ENCODE data around the gene AFM. TPM values are rescaled to one million over a fixed set of nuclear protein-coding genes. Genes with fewer than 3 reads are reported as not detected.

The AFM gene
- total and polyA plus RNA-seq, 2 donors (not counting 1 experiment from before 2014, with no cell fraction given), result not detected

DNA sequence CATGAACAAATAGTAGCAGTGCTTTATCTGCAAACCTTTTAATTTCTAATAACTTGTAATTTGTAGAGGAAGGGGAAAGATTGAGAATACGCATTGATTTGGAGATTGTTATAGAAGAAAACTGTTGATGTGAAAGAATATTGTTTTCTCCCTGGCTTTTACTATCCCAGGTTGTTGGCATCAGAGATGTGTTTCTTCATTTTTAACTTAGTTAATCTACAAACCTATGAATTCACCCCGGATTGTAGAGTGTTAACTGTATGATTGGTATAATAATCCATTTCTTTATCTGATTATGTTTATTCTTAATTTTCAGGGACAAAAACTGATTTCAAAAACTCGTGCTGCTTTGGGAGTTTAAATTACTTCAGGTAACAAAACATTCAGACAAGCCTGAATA lies 26.6 kb upstream of the AFM start:
- Histone ChIP-seq H3K27ac (ENCODE audit: insufficient read depth, low read length) (no peak overlapping the region), H2AFZ (ENCODE audit: low read length) (no peak overlapping the region), H4K20me1 (ENCODE audit: control insufficient read depth, extremely low read depth, insufficient read depth, low read length) (no peaks in the 10 kb centered on the region), H3K36me3 (ENCODE audit: control insufficient read depth, insufficient read depth, low read length) (no peaks in the 10 kb centered on the region), H3K4me3 (replicated peaks in 1 of 4; ENCODE audit: control extremely low read depth in 1 of 4, insufficient read depth in 1 of 4, low read depth in 3 of 4, low read length in 4 of 4) (no peak overlapping the region), H3K27me3 (ENCODE audit: control insufficient read depth, insufficient read depth, low read length) (no peaks in the 10 kb centered on the region), H3K79me2 (ENCODE audit: control insufficient read depth, insufficient read depth, low read length) (no peaks in the 10 kb centered on the region), H3K4me1 (ENCODE audit: control insufficient read depth, extremely low read depth, insufficient read depth, low read length) (peaks cover 5% of the 10 kb centered on the region), H3K4me2 (ENCODE audit: extremely low read depth, insufficient read depth, low read length) (no peak overlapping the region), H3K9ac (ENCODE audit: insufficient read depth, low read length) (no peak overlapping the region), H3K9me3 (ENCODE audit: control insufficient read depth, insufficient read depth, low read depth, low read length) (no peaks in the 10 kb centered on the region)
- DNase-seq (ENCODE audit: low read depth in 2 of 2), result no peak
- TF ChIP-seq EZH2 (IDR thresholded peaks at IDR 0.05; ENCODE audit: low read length, missing control alignments), result no peak
- TF ChIP-seq, protein P1, sequence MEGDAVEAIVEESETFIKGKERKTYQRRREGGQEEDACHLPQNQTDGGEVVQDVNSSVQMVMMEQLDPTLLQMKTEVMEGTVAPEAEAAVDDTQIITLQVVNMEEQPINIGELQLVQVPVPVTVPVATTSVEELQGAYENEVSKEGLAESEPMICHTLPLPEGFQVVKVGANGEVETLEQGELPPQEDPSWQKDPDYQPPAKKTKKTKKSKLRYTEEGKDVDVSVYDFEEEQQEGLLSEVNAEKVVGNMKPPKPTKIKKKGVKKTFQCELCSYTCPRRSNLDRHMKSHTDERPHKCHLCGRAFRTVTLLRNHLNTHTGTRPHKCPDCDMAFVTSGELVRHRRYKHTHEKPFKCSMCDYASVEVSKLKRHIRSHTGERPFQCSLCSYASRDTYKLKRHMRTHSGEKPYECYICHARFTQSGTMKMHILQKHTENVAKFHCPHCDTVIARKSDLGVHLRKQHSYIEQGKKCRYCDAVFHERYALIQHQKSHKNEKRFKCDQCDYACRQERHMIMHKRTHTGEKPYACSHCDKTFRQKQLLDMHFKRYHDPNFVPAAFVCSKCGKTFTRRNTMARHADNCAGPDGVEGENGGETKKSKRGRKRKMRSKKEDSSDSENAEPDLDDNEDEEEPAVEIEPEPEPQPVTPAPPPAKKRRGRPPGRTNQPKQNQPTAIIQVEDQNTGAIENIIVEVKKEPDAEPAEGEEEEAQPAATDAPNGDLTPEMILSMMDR (conservative IDR thresholded peaks at IDR 0.05 in 1 of 2, IDR thresholded peaks at IDR 0.05 in 1 of 2; ENCODE audit: low read depth in 1 of 2, low read length in 2 of 2), result no peak

- Histone ChIP-seq H3K4me3 (replicated peaks in 1 of 4; ENCODE audit: control extremely low read depth in 1 of 4, insufficient read depth in 1 of 4, low read depth in 3 of 4, low read length in 4 of 4) (no peak overlapping the region), H4K20me1 (ENCODE audit: control insufficient read depth, extremely low read depth, insufficient read depth, low read length) (no peaks in the 10 kb centered on the region), H3K9ac (ENCODE audit: insufficient read depth, low read length) (no peak overlapping the region), H3K4me2 (ENCODE audit: extremely low read depth, insufficient read depth, low read length) (no peak overlapping the region), H3K4me1 (ENCODE audit: control insufficient read depth, extremely low read depth, insufficient read depth, low read length) (peaks cover 1% of the 10 kb centered on the region), H2AFZ (ENCODE audit: low read length) (no peak overlapping the region), H3K9me3 (ENCODE audit: control insufficient read depth, insufficient read depth, low read depth, low read length) (no peaks in the 10 kb centered on the region), H3K27me3 (ENCODE audit: control insufficient read depth, insufficient read depth, low read length) (no peaks in the 10 kb centered on the region), H3K79me2 (ENCODE audit: control insufficient read depth, insufficient read depth, low read length) (no peaks in the 10 kb centered on the region), H3K36me3 (ENCODE audit: control insufficient read depth, insufficient read depth, low read length) (no peaks in the 10 kb centered on the region), H3K27ac (ENCODE audit: insufficient read depth, low read length) (no peak overlapping the region)
- DNase-seq (ENCODE audit: low read depth in 2 of 2), result no peak
- TF ChIP-seq, protein P1 (conservative IDR thresholded peaks at IDR 0.05 in 1 of 2, IDR thresholded peaks at IDR 0.05 in 1 of 2; ENCODE audit: low read depth in 1 of 2, low read length in 2 of 2), result no peak
- no peak for TF ChIP-seq EZH2 (IDR thresholded peaks at IDR 0.05; ENCODE audit: low read length, missing control alignments)
These were observed 25.1 kb upstream of the AFM start for GRCh38 chr4:73456177-73457022.

- Histone ChIP-seq H3K27ac (ENCODE audit: insufficient read depth, low read length) (no peak overlapping the region), H3K36me3 (ENCODE audit: control insufficient read depth, insufficient read depth, low read length) (no peaks in the 10 kb centered on the region), H3K27me3 (ENCODE audit: control insufficient read depth, insufficient read depth, low read length) (no peaks in the 10 kb centered on the region), H4K20me1 (ENCODE audit: control insufficient read depth, extremely low read depth, insufficient read depth, low read length) (no peaks in the 10 kb centered on the region), H3K79me2 (ENCODE audit: control insufficient read depth, insufficient read depth, low read length) (no peaks in the 10 kb centered on the region), H3K4me3 (replicated peaks in 1 of 4; ENCODE audit: control extremely low read depth in 1 of 4, insufficient read depth in 1 of 4, low read depth in 3 of 4, low read length in 4 of 4) (no peak overlapping the region), H3K4me1 (ENCODE audit: control insufficient read depth, extremely low read depth, insufficient read depth, low read length) (no peaks in the 10 kb centered on the region), H3K9me3 (ENCODE audit: control insufficient read depth, insufficient read depth, low read depth, low read length) (no peaks in the 10 kb centered on the region), H3K9ac (ENCODE audit: insufficient read depth, low read length) (no peak overlapping the region), H3K4me2 (ENCODE audit: extremely low read depth, insufficient read depth, low read length) (no peak overlapping the region), H2AFZ (ENCODE audit: low read length) (no peak overlapping the region)
- no peak for DNase-seq (ENCODE audit: low read depth in 2 of 2)
- no peak for TF ChIP-seq EZH2 (IDR thresholded peaks at IDR 0.05; ENCODE audit: low read length, missing control alignments)
- TF ChIP-seq, protein P1 (conservative IDR thresholded peaks at IDR 0.05 in 1 of 2, IDR thresholded peaks at IDR 0.05 in 1 of 2; ENCODE audit: low read depth in 1 of 2, low read length in 2 of 2), result no peak
These were observed 23.1 kb upstream of the AFM start for GRCh38 chr4:73458184-73459047.
